Brain microvascular endothelial cell (primary cell): ENCODE measurements around the gene ANGPTL2.

Experiments
- DNase-seq: peaks from one replicate; pipeline ENCODE4 v3.0.0-alpha.2; 2020
- H3K27ac ChIP-seq: fragments of 250-450 bp; sonication (Bioruptor Pico); 2 replicates; pipeline ENCODE4 v1.5.1; 2020; ENCODE audit warnings: mild to moderate bottlenecking, moderate library complexity
- H3K27me3 ChIP-seq: fragments of 250-450 bp; sonication (Bioruptor Pico); replicated peaks from 2 replicates; pipeline ENCODE4 v1.5.1; 2020; ENCODE audit warnings: mild to moderate bottlenecking
- H3K36me3 ChIP-seq: fragments of 250-450 bp; sonication (Bioruptor Pico); replicated peaks from 2 replicates; pipeline ENCODE4 v1.5.1; 2020; ENCODE audit warnings: mild to moderate bottlenecking
- H3K4me3 ChIP-seq: 2 replicates; pipeline ENCODE4 v1.5.1; 2011; ENCODE audit warnings: low read depth, mild to moderate bottlenecking, control low read depth, low read length, moderate library complexity
- CTCF ChIP-seq: IDR thresholded peaks from 2 replicates; pipeline ENCODE4 v1.5.1; 2011; ENCODE audit warnings: low read depth, mild to moderate bottlenecking, moderate library complexity, low read length, control low read depth, inconsistent platforms; ENCODE audit errors: missing control alignments
- in situ Hi-C: cut with HindIII; loops from 2 replicates; pipeline ENCODE4 v1.10.0; 2017; ENCODE audit warnings: low sequenced_read_pairs, low pct_ligation_motif_present

Gene ANGPTL2

GRCh38 chr9:127059030-127059429 is 63.4 kb downstream of the ANGPTL2 start:
- in situ Hi-C loops, result no loop called here

GRCh38 chr9:127058645-127059021 is 63.8 kb downstream of the ANGPTL2 start:
- TF ChIP-seq CTCF, result no peak
- in situ Hi-C loops, result no loop called here
- H3K27me3 ChIP-seq, result no peaks in the 10 kb centered on the region
- H3K27ac ChIP-seq, result no peak overlapping the region
- no peak overlapping the region for H3K4me3 ChIP-seq
- no peaks in the 10 kb centered on the region for H3K36me3 ChIP-seq
- DNase-seq, result no peak

More at GRCh38 chr9:127059030-127059429, 63.4 kb downstream of the ANGPTL2 start:
- Histone ChIP-seq H3K36me3 (no peaks in the 10 kb centered on the region), H3K27ac (no peak overlapping the region), H3K27me3 (no peaks in the 10 kb centered on the region), H3K4me3 (no peak overlapping the region)
- no peak for DNase-seq
- no peak for TF ChIP-seq CTCF

GRCh38 chr9:127058011-127058644 is 64.3 kb downstream of the ANGPTL2 start:
- TF ChIP-seq CTCF, result no peak
- Histone ChIP-seq H3K27ac (no peak overlapping the region), H3K4me3 (no peak overlapping the region), H3K36me3 (no peaks in the 10 kb centered on the region), H3K27me3 (no peaks in the 10 kb centered on the region)
- in situ Hi-C loops, result no loop called here
- no peak for DNase-seq

GRCh38 chr9:127056446-127056845 is 66.0 kb downstream of the ANGPTL2 start:
- Histone ChIP-seq H3K4me3 (no peak overlapping the region), H3K36me3 (no peaks in the 10 kb centered on the region), H3K27ac (no peak overlapping the region), H3K27me3 (no peaks in the 10 kb centered on the region)
- TF ChIP-seq CTCF, result no peak
- no peak for DNase-seq
- in situ Hi-C loops, result no loop called here

GRCh38 chr9:127055745-127056402 is 66.6 kb downstream of the ANGPTL2 start:
- no peak for DNase-seq
- in situ Hi-C loops, result no loop called here
- Histone ChIP-seq H3K27ac (no peak overlapping the region), H3K36me3 (no peaks in the 10 kb centered on the region), H3K4me3 (no peak overlapping the region), H3K27me3 (no peaks in the 10 kb centered on the region)
- TF ChIP-seq CTCF, result no peak

- no peak for DNase-seq
- H3K27me3 ChIP-seq, result no peaks in the 10 kb centered on the region
- no peak overlapping the region for H3K27ac ChIP-seq
- in situ Hi-C loops, result no loop called here
- no peaks in the 10 kb centered on the region for H3K36me3 ChIP-seq
- TF ChIP-seq CTCF, result no peak
- no peak overlapping the region for H3K4me3 ChIP-seq
Measured at GRCh38 chr9:127053960-127054359, 68.5 kb downstream of the ANGPTL2 start.
